Caco-2 (cell line): ENCODE results near the gene GRIN2A. TPM values are rescaled to one million over a fixed set of nuclear protein-coding genes. Genes with fewer than 3 reads are reported as not detected.

Source experiments
- BruUV-seq: library from RNA; stranded (reverse); fragments of 400-500 nt; replicated peaks from 2 replicates; lab custom pipeline; 2021; lab: Mats Ljungman, UMichigan
- CTCF ChIA-PET: fragments of 300-600 bp; sonication (Branson Sonifier 250); formaldehyde crosslinking; loops from one replicate; lab custom pipeline; 2022; ENCODE audit warnings: antibody characterized with exemption; lab: Charles Lee
- POLR2A ChIA-PET: fragments of 300-600 bp; sonication (Branson Sonifier 250); formaldehyde crosslinking; loops from one replicate; lab custom pipeline; 2022; ENCODE audit warnings: antibody characterized with exemption; lab: Charles Lee
- DNase-seq, 2 experiments: peaks; one replicate each; pipeline versions ENCODE4 v3.0.0 to v3.0.0-alpha.2; 2020 to 2022
- H3K27me3 ChIP-seq: replicated peaks from 2 replicates; pipeline ENCODE4 v1.6.0; 2011; ENCODE audit warnings: low read length; ENCODE audit not compliant: control insufficient read depth, insufficient read depth
- H3K36me3 ChIP-seq: 2 replicates; pipeline ENCODE4 v1.5.1; 2011; ENCODE audit warnings: low read length; ENCODE audit not compliant: control insufficient read depth, insufficient read depth
- H3K4me1 ChIP-seq: fragments of 250-450 bp; sonication (Bioruptor Pico); 2 replicates; pipeline ENCODE4 v1.5.1; 2020; ENCODE audit warnings: mild to moderate bottlenecking
- H3K4me3 ChIP-seq: 2 replicates; pipeline ENCODE4 v1.5.1; 2011; ENCODE audit warnings: low read depth, mild to moderate bottlenecking, control low read depth, low read length
- H3K9me3 ChIP-seq: fragments of 250-450 bp; sonication (Bioruptor Pico); 2 replicates; pipeline ENCODE4 v1.5.1; 2020; ENCODE audit warnings: mild to moderate bottlenecking, moderate library complexity
- H3K27ac Mint-ChIP-seq: one replicate; pipeline ENCODE4 v1.8.0; 2022; ENCODE audit warnings: mixed read lengths; ENCODE audit not compliant: unreplicated experiment
- H3K27me3 Mint-ChIP-seq: one replicate; pipeline ENCODE4 v1.8.0; 2022; ENCODE audit warnings: mixed read lengths; ENCODE audit not compliant: insufficient read depth, unreplicated experiment
- H3K36me3 Mint-ChIP-seq: one replicate; pipeline ENCODE4 v1.8.0; 2022; ENCODE audit warnings: mild to moderate bottlenecking, mixed read lengths; ENCODE audit not compliant: insufficient read depth, unreplicated experiment
- H3K4me1 Mint-ChIP-seq: one replicate; pipeline ENCODE4 v1.8.0; 2022; ENCODE audit warnings: low read depth, mixed read lengths; ENCODE audit not compliant: unreplicated experiment
- H3K4me3 Mint-ChIP-seq: one replicate; pipeline ENCODE4 v1.8.0; 2022; ENCODE audit warnings: mild to moderate bottlenecking, moderate library complexity, mixed read lengths; ENCODE audit not compliant: unreplicated experiment
- H3K9me3 Mint-ChIP-seq: one replicate; pipeline ENCODE4 v1.8.0; 2022; ENCODE audit warnings: mixed read lengths; ENCODE audit not compliant: unreplicated experiment
- CTCF ChIP-seq, 2 experiments: fragments of 200-600 bp in 1 of 2; IDR thresholded peaks; 1 replicate in 1 of 2; 2 replicates in 1 of 2; pipeline versions ENCODE4 v1.5.1 to v1.8.0; 2011 to 2022; ENCODE audit warnings: antibody characterized with exemption in 1 of 2, control low read depth in 1 of 2, inconsistent platforms in 1 of 2, low read depth in 1 of 2, low read length in 1 of 2, mild to moderate bottlenecking in 1 of 2, moderate library complexity in 1 of 2; ENCODE audit not compliant: insufficient read depth in 1 of 2, severe bottlenecking in 1 of 2, unreplicated experiment in 1 of 2
- intact Hi-C: fragments of 100-400 bp; cut with micrococcal nuclease; formaldehyde crosslinking; loops from one replicate; pipeline ENCODE4 v1.10.0; 2022; ENCODE audit not compliant: unreplicated experiment
- total RNA-seq: library from RNA; stranded (reverse); gene quantifications from 2 replicates; pipeline ENCODE4 v1.2.3, GENCODE V29; 2022

Gene GRIN2A
- total RNA-seq, 1 experiment from 2014 or later = 0.54 TPM

DNA sequence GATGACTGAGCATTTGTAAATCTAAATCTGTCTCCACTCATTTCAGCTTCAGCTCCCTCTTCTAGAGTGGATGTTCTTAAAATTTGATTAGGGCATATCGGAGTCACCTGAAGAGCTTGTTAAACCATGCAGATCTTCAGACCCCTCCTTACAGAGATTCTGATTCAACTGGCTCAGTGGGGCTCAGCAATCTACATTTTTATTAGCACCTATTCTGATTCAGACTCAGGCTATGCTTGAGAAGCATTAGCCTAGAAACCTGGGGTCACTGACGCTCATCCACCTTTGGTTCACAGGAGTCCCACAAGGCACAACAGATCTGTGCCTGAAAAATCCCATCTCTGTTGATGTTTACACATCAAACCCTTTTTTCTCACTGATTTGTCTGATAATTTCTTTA is 365.6 kb downstream of the GRIN2A start:
- H3K4me1 Mint-ChIP-seq = no peaks in the 10 kb centered on the region
- POLR2A ChIA-PET = no interaction called here
- Histone ChIP-seq H3K4me1 (no peaks in the 10 kb centered on the region), H3K36me3 (no peaks in the 10 kb centered on the region), H3K9me3 (no peaks in the 10 kb centered on the region), H3K27me3 (no peaks in the 10 kb centered on the region), H3K4me3 (no peak overlapping the region)
- CTCF ChIA-PET = no interaction called here
- no peak for DNase-seq
- H3K9me3 Mint-ChIP-seq = no peaks in the 10 kb centered on the region
- H3K36me3 Mint-ChIP-seq = no peaks in the 10 kb centered on the region
- intact Hi-C loops = no loop called here
- H3K27me3 Mint-ChIP-seq = peaks cover 16% of the 10 kb centered on the region
- H3K27ac Mint-ChIP-seq = no peak overlapping the region
- H3K4me3 Mint-ChIP-seq = no peak overlapping the region
- no TSS peak for BruUV-seq
- no peak for TF ChIP-seq CTCF (IDR thresholded peaks at IDR 0.05; ENCODE audit: insufficient read depth in 1 of 2, low read depth in 1 of 2, low read length in 1 of 2, severe bottlenecking in 1 of 2, unreplicated experiment in 1 of 2)

GRCh38 chr16:9813665-9814064 is 368.6 kb downstream of the GRIN2A start:
- no peaks in the 10 kb centered on the region for H3K9me3 Mint-ChIP-seq
- H3K36me3 Mint-ChIP-seq = no peaks in the 10 kb centered on the region
- CTCF ChIA-PET = no interaction called here
- no peak for TF ChIP-seq CTCF (IDR thresholded peaks at IDR 0.05; ENCODE audit: insufficient read depth in 1 of 2, low read depth in 1 of 2, low read length in 1 of 2, severe bottlenecking in 1 of 2, unreplicated experiment in 1 of 2)
- peaks cover 14% of the 10 kb centered on the region for H3K27me3 Mint-ChIP-seq
- intact Hi-C loops = no loop called here
- Histone ChIP-seq H3K4me1 (no peaks in the 10 kb centered on the region), H3K36me3 (no peaks in the 10 kb centered on the region), H3K4me3 (no peak overlapping the region), H3K27me3 (no peaks in the 10 kb centered on the region), H3K9me3 (no peaks in the 10 kb centered on the region)
- BruUV-seq = no TSS peak
- H3K4me3 Mint-ChIP-seq = no peak overlapping the region
- no peaks in the 10 kb centered on the region for H3K4me1 Mint-ChIP-seq
- DNase-seq = no peak
- POLR2A ChIA-PET = no interaction called here
- no peak overlapping the region for H3K27ac Mint-ChIP-seq

- BruUV-seq = no TSS peak
- no peak overlapping the region for H3K27ac Mint-ChIP-seq
- Histone ChIP-seq H3K36me3 (no peaks in the 10 kb centered on the region), H3K4me3 (no peak overlapping the region), H3K9me3 (no peaks in the 10 kb centered on the region), H3K4me1 (no peaks in the 10 kb centered on the region), H3K27me3 (no peaks in the 10 kb centered on the region)
- H3K36me3 Mint-ChIP-seq = no peaks in the 10 kb centered on the region
- no peak for TF ChIP-seq CTCF (IDR thresholded peaks at IDR 0.05; ENCODE audit: insufficient read depth in 1 of 2, low read depth in 1 of 2, low read length in 1 of 2, severe bottlenecking in 1 of 2, unreplicated experiment in 1 of 2)
- POLR2A ChIA-PET = no interaction called here
- CTCF ChIA-PET = no interaction called here
- peaks cover 4% of the 10 kb centered on the region for H3K27me3 Mint-ChIP-seq
- H3K4me1 Mint-ChIP-seq = no peaks in the 10 kb centered on the region
- no peak overlapping the region for H3K4me3 Mint-ChIP-seq
- no peak for DNase-seq
- intact Hi-C loops = no loop called here
- H3K9me3 Mint-ChIP-seq = peaks cover 11% of the 10 kb centered on the region
Measured at GRCh38 chr16:9808210-9808609, 374.0 kb downstream of the GRIN2A start.
